Fibroblast of skin of scalp (primary cell): ENCODE data around the gene CSNK2A1.
A peak's percentile ranks its signal among the peaks of the same experiment; 100 is the strongest.

Experiments
- DNase-seq: peaks from one replicate; pipeline ENCODE4 v3.0.0-alpha.2; 2013

CSNK2A1 gene

GRCh38 chr20:445514-446336, 97.9 kb downstream of the CSNK2A1 start:
- DNase-seq = no peak

DNA sequence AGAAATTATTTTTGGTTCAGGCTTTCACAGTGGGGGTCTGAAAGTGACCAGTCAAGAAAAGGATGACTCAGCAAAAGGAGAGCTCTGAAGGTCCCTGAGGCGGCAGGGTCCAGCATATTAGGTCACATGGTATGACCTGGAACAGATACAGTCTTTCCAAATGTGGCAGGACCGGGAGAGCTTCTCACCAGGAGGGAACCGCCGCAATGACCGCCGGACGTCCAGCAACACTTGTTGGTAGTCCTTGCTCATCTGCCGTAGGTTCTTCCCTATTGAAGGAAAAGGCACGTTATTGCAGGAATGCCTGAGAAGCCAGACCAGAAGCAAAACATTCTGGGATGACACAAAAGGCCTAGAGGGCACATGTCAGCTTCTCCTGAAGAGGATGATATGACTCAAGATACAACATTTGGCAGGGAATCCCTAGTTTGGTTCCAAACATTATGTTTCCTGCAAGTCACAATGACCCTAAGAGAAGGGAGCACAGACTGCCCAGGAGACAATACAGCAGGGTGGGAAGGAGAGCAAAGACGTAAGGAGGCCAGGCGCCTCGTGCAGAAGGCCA, 98.6 kb downstream of the CSNK2A1 start:
- DNase-seq = peak; percentile 43

DNA sequence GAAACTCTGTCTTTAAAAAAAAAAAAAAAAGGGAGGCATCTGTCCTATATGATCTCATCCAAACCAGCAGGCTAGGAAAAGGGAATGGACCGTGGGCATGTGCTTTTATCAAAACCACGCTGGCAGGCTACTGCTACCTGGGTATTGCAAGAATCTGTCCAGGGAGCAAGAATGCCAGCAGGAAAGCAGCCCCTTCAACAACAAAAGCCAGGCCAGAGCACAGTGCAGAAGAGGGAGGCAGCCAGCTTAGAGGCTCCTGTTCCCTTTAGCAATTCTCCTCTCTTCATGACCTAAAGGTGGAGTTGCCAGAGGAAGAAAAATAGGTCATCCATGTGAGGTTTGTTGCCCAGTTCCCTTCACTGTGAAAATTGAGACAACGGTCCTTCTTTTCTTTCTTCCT, 99.5 kb downstream of the CSNK2A1 start:
- DNase-seq = no peak

DNA sequence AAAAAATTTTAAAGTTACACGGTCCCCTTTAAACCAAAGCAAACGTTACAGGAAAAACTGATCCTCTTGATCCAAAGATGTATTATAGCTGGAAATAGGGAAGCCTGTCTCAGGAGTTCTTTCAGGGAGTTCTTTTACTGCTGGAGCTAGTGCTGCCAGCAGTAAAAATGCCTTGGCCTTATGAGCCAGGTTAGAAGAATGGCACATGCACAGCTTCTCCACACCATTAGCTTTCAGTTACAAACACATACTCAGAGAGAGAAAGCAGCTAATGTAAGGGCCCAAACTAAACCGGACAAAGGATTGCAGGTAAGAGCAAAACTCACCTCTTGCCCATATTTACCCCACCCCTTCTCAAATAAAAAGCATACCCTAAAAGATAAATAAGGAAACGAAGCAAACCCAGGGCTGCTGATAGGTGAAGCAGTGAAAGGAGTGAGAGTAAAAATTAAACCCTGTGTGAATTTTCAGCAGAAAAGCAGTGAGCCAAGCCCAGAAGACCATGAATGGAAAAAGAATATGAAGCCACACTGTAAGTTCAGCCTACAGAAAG, 100.3 kb downstream of the CSNK2A1 start:
- no peak for DNase-seq

- DNase-seq = no peak
These were observed 103.0 kb downstream of the CSNK2A1 start for GRCh38 chr20:440636-441035.

DNA sequence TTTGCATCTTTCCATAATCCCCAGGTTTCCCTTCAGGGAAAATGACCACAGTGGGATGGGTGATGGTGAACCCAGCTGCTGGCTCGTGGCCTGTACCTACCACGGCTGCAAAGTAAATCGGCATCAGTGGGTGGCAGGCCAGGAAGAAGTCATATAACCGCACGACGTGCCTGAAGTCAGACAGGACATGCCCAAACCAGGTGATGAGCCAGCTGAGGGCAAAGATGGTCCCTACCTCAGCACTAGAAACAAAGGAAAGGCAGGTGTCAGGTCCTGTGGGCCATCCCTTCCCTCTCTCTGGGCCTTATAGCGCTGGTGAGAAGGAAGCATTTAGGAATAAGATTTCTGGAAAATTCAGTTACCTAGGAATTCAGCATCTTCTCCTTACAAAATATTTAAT, 103.4 kb downstream of the CSNK2A1 start:
- no peak for DNase-seq

- DNase-seq = no peak
These were observed 104.8 kb downstream of the CSNK2A1 start for GRCh38 chr20:438571-439469.

DNA sequence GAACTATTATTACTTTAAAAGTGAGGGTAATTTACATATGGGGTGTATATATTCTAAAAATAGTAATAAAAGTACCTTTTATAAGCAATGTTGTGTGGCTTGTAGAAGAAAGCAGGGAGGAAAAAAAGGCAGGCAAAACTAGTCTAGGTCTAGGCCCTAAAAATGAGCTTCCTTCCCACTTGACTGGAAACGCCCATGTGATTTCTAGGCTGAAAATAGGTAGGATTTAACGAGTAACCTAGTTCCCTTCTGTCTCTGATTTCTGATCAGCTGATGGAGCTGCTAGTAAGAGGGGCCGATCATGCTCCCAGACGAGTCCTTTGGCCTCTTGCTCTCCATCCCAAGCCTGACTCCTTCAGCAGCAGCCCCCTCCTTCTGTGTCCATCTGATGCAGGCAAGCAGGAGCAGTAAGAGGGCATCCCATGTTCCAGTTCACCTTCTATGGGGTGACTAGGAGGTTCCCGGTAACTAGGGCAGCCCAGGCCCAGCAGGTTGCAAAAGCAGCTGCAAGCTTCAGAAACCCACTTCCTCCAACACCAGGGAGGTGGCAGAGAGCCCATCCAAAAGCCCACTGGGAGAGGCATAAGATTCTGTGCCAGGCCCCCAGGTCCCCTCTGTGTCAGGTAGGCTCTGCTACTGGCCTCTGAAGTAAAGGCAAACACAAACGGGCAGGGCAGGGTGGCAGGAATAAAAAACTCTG, 105.7 kb downstream of the CSNK2A1 start:
- no peak for DNase-seq

DNA sequence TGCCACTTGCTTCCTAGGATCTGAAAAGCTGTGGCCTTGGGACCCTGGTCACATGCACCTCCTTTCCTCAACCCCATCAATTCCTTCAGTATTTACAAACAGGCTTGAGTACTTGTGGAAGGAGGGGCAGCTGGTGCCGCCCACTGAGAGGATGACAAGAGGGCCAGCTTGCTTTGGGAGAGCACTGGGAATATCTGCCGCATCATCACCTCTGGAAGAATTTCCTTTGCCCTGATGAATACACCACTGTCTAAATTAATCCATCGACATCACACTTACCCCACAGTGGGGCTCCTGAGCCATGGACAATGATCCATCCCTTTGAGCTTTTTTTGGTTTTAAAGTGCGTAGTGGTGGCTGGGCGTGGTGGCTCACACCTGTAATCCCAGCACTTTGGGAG, 107.1 kb downstream of the CSNK2A1 start:
- DNase-seq = no peak

DNA sequence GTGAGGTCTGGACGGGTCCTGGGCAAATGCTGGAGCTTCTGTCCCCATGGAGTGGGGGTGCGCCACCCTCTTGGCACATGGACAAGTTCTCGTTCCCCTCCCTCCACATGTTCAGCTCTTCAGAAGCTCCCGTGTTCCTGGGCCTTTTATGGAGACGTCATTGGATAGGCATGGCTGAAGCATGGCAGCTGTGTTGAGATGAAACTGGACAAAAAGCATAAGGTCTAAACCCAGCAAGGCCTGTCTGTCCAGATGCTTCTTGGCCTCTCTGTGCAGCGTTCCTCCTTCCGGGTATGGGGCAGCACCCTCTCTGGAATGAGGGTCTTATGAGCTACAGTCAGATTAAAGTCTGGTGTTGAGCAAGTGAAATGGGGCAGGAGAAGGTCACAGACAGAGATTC, 108.0 kb downstream of the CSNK2A1 start:
- DNase-seq = no peak

- no peak for DNase-seq
These were observed 108.8 kb downstream of the CSNK2A1 start for GRCh38 chr20:434661-435419.

DNA sequence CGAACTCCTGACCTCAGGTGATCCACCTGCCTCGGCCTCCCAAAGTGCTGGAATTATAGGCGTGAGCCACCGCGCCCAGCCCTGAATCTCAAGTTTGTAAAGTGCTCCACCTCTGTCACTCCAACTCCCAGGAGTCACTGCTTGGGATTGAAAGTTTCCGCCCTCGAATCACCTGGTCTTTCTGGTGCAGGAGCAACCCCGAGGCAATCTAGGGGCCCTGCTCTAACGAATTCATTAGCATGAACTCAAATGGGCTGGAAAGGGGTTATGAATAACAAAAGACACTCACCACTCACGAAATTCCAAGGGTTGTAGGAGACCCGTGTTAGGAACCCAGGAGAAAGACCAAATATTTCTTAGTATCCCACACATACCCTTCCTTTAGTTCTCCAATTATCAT, 109.4 kb downstream of the CSNK2A1 start:
- DNase-seq = no peak

DNA sequence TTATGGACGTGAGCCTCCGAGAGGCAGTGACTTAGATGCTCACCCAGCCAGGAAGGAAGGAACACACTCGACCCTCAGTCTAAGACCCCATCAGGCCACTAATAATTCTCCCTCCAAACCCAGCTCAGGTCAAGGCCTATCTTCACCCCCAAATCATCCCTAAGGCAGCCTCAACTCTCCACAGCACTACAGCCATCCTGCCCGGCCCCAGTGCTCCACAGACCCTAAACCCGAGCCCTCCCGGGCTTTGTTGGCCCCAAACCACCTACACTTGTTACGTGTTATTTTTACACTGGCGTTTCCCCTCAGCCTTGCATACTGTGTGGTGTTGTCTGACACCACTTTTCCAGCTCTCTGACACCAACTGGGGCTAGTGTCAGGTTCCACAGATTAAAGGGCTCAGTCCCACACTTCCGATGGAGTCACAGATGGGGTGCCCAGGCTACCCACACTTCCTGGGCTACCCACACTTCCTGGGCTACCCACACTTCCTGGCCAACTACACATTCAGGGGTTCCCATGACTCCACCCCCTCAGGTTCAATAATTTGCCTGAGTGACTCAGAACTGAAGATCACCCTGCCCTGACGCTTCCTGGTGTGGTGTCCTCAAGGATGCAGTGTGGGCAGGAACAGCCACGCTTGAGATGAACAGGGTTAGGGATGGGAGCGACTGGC, 110.2 kb downstream of the CSNK2A1 start:
- DNase-seq = no peak

DNA sequence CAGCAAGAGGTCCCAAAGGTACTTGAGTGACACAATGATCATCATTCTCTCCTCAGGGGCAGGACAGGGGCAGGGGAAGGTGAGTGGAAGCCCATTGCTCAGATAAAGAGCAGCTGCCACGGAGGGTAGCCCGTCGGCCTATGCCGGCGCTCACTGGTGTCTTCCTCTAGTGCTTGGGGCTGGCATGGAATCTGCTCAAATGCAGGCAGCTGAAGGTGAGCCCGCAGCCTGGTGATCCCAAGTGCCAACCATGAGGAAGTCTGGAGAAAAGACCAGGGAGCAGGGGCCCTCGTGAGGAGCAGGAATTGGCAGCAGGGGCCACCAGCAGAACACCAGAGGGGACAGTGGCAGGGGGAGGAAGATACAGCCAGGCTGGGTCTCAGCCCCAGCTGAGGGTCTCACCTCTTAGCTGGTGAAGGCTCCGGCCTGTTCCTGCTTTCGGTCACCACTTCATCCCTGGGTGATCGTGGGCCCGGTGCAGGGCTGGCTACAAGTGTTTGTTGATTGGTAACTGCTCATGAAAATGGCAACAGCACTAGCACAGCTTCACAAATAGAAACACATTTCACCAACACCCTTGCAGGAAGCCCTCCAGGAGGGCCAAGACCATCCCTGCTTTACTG, 110.8 kb downstream of the CSNK2A1 start:
- no peak for DNase-seq

- no peak for DNase-seq
These were observed 111.4 kb downstream of the CSNK2A1 start for GRCh38 chr20:432208-432607.

GRCh38 chr20:431012-431904, 112.3 kb downstream of the CSNK2A1 start:
- peak; percentile 76 for DNase-seq

DNA sequence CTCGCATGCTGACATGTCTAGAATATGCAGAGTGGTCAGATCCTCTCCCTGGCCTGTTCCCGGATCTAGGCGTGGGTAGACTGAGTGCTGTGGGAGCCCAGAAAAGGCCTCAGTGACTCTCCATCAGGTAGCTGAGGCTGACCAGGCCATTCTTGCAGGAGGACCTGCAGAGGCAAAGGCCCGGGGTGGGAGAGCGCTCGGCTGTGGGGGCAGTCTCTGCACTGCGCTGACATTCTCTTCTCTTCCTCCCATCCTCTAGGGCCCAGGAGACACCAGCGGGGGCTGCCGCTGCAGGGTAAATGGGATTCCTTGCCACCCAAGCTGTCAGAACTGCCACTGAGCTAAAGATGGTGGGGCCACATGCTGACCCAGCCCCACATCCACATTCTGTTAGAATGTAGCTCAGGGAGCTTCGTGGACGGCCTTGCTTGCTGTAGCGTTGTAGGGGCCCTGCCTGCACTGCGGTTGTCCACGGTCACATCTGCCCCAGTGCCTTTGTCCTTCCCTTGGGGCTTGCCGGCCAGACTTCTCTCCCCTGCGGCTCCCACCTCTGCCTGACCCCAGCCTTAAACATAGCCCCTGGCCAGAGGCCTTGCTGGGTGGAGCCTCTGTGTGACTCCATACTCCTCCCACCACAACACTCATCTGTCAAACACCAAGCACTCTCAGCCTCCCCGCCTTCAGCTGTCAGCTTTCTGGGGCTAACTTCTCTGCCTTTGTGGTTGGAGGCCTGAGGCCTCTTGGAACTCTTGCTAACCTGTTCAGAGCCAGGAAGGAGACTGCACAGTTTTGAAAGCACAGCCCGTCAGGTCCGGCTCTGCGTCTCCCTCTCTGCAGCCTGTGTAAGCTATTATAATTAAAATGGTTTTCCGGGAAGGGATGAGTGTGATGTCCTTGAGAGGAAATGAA, 113.2 kb downstream of the CSNK2A1 start:
- no peak for DNase-seq

GRCh38 chr20:428658-429200, 114.9 kb downstream of the CSNK2A1 start:
- no peak for DNase-seq
